NCI-H1105 treated with DMSO at 0.1 percent for 48 hours (cell line): ENCODE results near the gene TBC1D30.

Experiments used
- DNase-seq: peaks from one replicate; lab custom pipeline; 2025; lab: John Stamatoyannopoulos, UW

TBC1D30 gene

DNA sequence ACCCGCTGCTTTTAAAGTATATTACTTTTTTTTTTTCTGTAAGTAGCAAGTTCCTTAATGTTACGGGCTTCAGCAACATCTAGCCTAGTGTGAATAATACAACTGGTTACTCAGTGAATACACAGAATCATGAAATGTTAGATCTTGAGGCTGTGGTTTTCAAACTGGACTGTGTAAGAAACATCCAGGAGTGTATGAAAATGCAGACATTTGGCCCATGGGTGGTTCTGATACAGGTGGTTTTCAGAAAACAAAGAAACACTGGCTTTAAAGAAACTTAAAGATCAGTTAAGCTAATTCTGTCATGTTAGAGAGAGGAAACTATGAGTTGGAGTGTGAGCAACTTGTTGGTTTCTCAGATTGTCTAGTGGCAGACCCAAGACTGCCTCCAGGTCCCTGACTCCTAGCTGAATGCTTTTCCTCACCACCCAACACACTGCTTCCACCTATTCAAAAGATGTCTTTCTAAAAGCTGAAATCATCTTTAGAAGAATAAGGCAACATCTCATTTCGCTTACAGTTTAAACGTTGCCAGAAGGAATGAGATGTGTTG lies 36.1 kb downstream of the TBC1D30 start:
- no peak for DNase-seq

DNA sequence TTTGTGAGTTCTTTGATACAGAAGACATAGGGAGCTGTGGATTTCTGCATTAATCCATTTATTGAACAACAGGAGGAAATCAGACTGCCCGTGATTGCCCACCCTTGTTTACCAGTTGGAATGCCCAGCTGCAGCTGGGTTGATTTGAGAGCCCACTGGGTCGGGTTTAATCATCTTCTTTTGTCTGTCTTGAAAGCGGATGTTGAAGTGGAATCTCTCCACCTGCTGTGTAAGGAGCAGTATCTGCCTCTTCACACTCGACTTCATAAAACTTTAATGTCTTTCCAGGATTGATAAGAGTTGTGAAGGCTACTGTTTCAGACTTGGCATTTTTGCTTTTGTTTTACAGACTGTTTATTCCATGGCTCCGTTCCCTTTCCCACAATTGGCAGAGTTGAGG lies 39.9 kb downstream of the TBC1D30 start:
- peak; percentile 34 for DNase-seq

DNA sequence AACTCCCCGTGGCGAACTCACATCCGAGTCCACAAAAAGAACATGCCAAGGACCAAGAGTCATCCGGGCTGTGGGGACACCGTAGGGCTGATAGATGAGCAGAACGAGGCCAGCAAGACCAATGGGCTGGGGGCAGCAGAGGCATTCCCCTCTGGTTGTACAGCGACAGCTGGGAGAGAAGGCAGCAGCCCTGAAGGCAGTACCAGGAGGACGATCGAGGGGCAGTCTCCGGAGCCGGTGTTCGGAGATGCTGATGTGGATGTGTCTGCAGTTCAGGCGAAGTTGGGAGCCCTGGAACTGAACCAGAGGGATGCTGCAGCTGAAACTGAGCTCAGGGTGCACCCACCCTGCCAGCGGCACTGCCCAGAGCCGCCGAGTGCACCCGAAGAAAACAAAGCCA lies 50.7 kb downstream of the TBC1D30 start:
- no peak for DNase-seq

DNA sequence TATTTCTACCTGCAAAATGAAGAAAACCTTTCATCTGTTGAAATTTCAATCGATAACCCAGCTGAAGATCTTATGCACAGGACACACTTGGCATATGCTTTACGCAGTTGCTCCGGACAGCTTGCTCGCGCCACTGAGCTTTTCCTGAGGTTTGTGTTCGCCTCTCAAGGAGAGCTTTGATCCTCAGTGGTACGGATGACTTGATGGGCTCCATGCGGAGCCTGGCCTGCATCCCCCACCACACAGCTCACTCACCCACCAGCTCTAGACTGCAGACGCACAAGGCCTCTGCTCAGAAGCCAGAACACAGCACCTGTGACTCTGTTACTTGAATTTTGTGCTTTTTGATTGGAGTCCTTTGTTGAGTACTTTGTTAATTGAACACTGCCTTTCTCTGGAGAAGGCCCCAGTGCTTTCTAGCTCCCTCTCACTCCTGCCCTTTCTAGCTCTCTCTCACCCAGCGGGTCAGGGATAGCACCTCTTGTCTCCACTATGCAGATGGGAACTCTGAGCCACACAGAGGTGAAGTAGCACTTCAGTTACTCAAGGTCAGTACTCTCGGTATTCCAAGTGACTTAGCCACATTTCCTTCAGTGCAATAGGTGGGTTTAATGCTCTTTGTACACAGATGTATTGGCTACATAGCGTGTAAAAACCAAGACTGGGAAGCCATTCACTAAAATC lies 52.1 kb downstream of the TBC1D30 start:
- DNase-seq = no peak

DNA sequence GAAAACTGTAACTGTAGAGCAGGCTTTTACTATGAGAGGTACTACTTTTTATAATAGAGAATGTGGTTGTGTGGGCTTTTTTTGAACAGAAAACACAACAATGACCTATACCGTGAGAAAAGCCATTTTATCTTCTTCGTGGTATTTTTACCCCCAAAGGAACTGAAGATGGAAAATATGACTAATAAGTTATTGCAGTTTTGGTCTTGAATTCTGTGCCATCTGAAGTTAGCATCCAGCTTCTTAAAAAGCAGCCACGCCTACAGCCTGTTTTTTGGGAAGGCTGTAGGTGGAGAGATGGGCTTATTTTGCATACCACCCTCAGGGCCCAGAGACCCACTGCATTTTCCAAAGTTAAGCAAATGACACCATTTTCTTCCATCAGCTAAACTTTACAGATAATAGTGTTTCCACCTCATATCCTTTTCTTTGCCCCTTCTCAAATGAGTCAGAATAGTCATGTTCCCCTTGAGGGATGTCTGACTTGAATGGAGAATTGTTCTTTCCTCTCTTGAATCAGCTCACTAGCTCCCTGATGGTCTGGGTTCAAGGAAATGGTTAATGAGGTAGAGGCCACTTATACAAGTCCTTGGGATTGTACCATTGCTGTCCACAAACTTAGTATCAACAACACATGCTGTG lies 53.0 kb downstream of the TBC1D30 start:
- no peak for DNase-seq

DNA sequence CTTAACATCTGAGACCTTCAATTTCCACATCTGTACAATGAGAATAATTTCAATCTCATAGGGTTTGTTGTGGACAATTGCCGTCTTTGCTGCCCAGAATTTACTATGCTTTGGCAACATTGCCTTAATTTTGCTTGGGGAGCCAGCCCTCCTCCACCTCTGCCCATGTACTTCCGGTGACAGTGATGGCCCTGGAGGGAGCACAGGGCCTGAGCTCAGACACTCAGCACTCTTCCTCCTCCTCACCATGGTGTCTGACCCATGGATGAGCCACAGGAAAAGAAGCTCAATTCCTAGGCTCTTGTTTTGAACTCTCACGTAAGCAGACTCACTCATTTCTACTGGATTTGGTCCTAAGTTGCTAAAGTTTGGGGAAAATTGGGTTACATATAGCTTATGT lies 58.2 kb downstream of the TBC1D30 start:
- DNase-seq = no peak

DNA sequence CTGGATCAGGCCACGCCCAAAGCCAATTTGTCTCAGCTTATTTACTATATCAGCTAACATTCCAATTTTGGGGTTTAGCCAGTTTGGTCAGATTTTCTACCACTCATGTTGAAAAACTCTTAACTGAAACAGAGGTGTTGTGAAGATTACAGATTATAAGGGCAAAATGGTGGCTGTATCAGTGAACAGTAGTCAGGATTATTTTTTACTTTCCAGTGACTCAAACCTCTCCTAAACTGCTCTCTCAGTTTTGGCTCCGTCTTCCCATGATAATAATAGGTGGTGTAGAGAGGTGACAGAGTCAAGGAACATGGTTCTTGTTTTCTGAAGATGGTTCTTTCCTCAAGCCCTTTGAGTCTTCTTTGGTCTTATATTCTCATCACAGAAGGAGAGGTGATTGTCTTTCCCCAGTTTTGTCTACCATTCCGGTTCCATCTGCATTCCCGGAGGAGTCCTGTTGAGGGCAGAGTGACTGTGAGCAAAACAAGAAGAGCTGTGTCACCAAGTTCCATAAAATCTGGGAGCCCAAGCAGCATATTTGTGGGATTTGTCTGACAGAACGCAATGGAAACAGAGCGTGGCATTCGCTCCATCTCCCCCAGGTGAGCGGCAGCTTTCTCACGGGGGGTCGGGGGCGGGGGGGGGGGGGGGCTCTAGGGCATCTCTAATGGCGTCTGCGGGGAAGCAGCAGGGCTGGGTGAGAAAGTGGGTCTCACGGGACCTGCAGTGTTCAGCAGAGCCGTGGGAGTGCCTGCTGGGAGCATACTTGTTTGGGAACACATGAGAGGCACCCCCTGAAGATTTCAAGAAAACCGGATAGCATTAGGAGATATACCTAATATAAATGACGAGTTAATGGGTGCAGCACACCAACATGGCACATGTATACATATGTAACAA lies 59.1 kb downstream of the TBC1D30 start:
- DNase-seq = no peak

DNA sequence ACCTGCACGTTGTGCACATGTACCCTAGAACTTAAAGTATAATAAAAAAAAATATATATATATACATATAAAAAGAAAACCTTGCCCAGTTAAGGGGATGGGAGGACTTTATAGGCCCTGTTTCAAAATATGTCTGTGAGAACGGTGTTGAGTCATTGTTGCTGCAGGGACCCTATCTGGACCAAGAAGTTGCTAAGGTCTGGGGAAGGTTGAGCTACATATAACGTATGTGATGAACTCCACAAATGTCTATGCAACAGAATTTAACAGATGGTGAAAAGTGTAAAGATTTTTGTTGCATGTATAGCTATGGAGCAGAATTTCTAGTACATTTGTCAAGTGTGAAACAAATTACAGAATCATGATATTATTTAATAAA lies 59.7 kb downstream of the TBC1D30 start:
- DNase-seq = no peak

DNA sequence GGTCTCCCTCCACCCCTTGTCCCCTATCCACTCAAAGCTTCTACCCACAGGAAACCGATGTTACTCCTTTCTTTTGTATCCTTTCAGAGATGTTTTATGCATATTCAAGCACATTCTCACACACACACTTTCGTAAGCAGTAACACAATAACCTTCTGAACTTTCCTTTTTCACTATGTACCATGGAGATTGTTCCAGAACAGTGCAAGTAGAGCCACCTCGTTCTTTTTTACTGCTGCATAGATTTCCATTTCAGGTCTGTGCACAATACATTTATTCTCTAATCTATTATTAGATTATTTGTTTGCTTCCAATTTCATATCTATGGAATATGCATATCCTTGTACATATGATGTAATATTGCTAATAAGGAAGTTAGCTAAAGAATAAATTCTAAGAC lies 60.3 kb downstream of the TBC1D30 start:
- no peak for DNase-seq

DNA sequence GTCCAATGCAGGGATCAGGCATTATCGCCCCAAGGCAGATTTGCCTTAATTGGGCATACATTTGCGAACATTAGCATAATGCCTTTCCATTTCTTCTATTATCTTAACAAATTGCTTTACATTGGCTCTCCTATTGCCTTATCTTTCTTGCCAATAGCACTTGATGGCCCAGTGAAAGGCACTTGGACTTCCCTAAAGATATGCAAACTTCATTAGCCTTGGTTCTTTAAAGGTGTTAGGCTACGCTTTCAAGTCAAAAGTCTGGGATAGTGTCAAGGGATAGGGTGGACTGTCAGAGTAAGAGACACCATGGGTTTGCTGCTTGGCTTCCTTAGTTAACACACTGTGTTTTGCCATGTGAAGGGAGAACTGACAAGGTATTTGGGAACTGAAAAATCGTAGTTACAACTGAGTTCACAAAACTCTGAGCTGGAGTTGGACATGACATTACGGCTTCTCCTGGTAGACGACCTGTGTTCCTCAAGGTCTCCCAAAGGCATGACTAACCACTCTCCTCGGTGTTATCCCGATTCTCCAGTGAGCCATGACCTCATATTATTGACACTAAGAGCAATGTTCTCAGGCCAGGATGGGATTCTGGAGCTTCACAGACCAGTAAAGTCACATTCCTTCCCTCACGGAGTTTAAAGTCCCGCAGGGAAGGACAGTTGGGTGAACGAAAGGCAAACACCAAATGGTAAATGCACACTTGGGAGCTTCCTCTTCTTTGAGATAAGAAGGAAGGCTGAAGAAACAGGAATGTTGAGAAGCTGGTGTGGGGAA lies 65.2 kb downstream of the TBC1D30 start:
- no peak for DNase-seq

DNA sequence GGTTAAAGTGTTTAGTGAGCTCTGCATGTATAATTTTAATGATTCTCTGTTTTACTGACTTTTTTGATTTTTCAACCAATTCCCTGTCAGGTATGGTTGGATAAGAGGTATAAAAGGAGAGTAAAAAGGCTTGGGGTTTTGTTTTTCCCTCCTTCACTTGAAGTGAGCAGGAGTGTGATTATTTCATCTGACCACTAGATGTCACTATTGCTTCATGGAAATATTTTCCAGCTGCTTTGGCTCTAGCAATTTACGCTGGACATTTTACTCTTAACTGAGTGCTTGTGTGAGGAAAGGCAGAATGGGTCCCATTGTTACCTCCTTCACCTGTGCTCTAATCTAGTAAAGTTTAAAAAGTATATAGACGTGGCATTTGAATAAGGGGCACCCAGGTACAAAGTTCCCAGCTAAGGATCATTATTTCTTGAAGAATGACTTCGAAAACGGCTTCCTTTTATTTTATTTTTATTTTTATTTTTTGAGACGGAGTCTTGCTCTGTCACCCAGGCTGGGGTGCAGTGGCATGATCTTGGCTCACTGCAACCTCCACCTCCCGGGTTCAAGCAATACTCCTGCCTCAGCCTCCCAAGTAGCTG lies 66.5 kb downstream of the TBC1D30 start:
- peak; percentile 75 for DNase-seq

DNA sequence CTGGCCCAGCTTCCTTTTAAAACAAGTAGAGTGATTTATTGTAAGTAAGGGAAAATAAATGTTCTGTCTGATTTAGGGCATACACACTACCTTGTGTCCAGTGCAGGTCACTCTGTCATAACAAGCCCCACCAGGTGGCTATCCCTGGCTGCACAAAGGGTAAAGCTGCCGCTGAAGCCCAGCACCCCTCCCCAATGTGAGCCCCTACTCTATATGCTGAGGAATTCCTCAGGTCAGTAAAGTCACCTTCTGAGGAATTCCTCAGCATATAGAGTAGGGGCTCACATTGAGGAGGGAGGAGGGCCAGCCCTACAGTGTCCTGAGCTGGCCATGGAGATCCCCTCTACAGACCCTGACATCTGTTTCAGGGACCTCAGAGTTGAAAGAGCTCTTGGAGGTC lies 67.2 kb downstream of the TBC1D30 start:
- DNase-seq = no peak

DNA sequence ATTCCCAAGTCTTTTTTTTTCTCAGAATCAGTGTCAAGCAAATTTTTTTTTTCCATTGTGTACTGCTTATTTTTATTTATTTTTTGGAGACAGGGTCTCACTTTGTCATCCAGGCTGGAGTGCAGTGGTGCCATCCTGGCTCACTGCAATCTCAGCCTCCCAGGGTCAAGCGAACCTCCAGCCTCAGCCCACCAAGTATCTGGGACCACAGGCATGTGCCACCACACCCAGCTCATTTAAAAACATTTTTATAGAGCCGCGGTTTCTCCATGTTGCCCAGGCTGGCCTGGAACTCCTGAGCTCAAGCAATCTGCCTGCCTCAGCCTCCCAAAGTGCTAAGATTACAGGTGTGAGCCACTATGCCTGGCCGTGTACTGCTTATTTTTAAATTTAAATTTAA lies 68.1 kb downstream of the TBC1D30 start:
- DNase-seq = no peak

DNA sequence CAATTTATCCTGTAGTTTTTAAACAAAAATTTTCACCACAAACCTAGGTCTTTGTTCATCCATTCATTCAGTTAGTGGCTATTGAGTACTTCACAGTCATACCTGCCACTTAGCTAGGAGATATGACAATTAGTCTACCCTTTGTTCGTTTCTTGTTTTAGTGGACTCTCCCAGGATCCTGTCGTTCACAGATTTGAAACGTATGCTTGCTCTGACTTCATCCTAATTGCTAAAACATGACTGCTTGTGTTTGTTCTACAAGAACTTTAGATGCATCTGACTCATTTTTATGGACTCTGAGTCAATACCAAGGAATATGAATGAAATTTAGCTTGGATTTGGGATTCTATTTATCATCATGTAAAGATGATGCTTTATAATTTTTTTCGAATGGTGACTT lies 69.5 kb downstream of the TBC1D30 start:
- DNase-seq = no peak

DNA sequence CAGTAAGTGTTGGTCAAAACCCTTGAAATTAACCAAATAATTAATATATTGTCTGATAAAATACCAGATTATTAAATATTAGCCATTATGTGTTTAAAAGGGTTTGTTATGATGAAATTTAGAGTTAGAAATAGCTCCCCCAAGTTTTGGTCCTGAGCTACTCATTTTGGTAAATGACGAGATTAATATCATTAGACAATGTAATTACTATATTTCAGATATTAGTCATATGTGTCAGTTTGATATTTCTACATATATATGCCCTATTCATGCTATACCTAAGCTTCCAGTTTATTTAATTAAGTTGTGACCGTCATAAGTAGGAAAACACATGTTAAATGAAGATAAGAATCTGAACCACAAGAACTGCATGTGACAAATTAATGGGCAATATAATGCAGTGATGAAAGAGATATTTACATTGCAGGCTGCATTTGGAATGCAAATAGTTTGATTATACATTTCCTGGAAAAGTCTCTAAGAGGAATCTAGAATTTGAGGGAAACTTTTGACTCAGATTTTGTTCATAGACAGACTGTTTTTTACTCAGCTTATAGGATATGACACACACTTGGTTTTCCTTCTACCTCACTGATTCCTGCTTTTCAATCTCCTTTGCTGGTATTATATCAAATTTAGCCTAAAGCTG lies 70.5 kb downstream of the TBC1D30 start:
- DNase-seq = no peak

DNA sequence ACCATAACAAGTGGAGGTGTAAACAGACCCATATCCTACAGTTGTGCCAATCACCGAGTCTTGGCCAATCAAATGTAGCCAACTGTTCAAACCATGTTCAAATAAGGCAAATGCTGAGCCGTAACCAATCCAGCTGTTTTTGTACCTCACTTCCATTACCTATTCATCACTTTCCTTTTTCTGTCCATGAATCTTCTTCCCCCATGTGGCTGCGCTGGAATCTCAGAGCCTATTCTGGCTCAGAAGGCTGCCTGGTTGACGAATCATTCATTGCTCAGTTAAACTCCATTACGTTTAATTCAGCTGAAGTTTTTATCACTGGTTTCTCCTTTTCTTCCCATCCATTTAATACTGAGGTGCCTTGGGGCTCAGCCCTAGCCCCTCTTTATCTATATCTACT lies 71.1 kb downstream of the TBC1D30 start:
- no peak for DNase-seq

DNA sequence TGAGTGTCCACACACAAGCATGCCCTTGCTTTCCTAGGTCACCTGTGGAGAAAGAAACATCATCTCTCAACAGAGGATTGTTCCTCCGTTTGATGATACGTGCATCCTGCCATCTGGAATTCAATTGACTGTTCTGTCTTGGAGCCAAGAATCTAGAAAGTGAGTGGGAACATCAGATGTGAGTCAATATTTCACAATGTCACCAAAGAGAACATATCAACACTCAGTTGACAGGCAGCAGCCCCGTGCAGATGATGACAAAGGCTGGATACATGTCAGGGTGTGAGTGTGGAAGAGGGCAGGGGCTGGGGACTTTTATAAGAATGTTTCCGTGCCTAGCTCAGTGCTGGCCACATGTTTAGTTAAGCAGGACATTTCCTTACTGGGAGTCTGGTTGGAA lies 76.1 kb downstream of the TBC1D30 start:
- DNase-seq = no peak

DNA sequence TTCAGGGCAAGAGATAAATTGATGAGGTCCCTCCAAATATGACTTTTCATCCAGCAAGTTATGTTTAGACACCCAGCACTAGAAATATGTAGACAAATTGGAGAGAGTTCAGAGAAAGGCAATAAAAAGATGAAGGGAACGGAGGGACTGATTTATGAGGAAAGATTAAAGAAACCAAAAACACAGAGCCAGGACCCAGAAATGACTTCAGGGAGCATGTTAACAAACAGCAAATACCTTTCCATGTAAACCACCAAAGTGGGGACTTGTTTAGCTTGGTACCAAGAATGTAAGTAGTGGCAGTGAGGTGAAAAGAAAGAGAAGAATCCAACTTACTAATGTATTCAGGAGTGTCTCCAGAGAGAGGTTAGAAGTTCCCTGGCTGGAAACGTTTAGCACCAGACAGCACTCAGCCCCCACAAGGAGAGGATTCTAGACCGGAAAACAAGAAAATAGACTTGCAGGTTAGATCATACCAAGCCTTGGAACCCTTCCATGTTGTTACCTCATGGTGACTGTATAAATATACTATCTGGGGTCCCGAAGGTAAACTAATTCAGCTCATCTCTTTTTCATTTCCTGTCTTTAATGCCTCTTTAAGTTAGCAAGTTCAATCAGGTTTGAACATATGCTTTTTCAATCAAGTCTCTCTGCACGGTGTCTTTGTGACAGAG lies 79.2 kb downstream of the TBC1D30 start:
- DNase-seq = no peak

DNA sequence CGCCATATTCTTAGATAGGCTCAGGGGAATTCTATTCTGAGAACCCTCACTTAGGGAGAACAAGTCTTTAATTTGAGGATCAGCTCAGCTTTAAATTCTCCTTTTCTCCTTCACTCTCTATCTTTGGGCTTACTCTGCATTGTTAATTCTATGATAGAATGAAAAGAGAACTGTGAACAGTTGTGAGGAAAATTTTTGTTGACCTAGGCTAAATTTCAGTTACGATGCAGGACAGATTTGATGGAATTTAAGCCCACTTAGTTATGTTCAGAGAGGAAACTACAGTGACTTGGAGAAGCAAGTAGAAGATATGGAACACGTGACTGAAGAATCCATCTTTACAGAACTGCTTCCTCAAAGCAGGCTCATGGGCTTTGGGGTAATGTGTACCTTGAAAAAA lies 82.7 kb downstream of the TBC1D30 start:
- DNase-seq = no peak

DNA sequence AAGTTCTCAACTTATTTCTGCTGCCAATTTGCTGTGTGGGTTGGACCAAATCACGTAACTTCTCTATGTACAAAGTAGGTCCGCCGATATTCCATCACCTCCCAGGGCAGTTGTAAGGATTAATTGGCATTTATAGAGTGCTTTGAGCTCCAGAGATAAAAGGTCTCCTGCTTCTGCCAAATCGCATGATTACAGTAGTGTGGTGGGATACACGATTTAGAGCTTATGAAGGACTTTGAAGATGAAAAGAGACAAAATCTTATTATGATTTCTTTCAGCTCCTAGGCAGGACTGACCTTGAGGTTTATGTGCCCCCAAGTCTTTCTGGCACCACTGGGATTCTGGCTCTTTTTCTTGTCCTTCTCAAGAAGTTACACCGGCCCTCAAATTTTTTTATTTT lies 84.7 kb downstream of the TBC1D30 start:
- DNase-seq = no peak

DNA sequence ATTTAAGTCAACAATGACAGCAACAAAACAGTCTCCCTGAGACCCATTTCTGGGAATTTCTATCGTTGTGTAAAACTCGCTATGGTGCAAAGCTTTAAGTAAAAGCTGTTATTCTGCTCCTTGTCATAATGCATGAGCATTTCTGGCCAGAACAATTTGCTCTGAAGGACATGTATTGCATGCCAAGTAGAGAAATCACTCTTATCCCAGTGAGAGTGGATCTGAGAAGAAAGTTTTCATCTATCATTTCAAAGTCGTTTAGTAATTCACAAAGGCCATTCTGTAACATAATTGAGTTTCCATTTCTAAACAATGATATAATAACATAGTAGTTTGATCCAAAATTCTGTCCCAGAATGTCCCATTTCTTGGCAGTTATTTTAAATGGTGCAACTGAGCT lies 86.6 kb downstream of the TBC1D30 start:
- DNase-seq = no peak
